GM21786 (cell line): ENCODE results near the gene HERC2.

Source experiments
- ATAC-seq: cut with Tn5 transposase; IDR thresholded peaks from one replicate; pipeline ENCODE4 v1.9.1; 2021; ENCODE audit not compliant: unreplicated experiment

Gene HERC2

DNA sequence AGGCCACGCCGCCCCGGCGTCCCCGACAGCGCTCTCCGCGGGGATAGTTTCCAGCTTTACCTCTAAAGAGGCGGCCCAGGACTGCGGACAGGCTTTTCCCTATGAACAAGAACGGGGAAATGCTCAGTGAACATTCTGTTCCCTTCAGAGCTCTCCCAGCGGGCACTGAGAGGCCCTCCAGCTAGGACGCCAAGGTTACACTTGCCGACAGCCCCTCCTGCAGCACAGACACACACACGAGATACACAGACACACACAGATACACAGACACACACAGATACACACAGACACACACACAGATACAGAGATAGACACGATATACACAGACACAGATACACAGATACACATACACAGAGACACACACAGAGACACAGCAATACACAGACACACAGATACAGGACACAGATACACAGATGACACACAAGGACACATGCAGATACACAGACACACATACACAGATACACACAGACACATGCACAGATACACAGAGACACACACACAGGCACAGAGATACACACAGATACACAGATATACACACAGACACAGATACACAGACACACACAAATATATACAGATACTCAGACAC lies 222.3 kb downstream of the HERC2 start:
- no peak for ATAC-seq

DNA sequence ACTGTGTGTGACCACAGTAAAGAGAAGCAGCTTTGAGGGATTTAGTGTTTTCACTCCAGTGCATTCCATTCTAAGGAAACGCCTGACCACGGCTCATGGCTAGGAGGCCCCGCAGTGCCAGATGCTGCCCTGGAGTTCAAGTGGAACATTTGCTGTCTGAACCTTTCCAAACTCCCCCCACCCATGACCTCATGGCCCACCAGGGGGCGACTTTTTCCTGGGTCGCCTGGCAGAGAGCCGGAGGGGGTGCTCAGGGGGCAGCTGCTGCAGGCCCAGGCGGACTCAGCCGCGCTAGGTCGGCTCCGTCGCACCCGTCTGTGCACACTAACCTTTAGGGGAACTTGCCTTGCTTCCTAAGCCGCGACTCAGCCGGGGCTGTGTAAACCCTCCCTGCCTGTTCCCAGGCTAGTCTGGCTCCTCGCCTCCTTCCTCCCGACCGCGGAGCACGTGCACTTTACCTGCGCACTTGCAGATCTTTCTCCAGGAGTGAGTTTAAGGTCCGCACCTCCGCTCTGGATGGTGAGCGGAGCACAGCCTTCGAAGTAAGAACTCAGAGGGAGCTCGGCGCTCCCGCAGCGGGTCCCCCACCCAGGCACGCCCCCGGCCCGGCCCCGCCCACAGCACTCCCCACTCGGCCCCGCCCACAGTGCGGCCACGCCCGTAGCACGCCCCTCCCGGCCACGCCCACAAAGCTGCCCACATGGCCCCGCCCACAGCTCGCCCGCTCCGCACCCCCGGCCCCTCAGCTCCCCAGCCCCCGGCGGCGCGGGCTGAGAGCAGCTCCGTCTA lies 223.0 kb downstream of the HERC2 start, which contains the start of gene OCA2:
Gene OCA2, minus strand, starts transcription at position 550 of the 789 bp plus-strand sequence. CDS start 17,441 bp downstream, outside the sequence.
- ATAC-seq: no peak

DNA sequence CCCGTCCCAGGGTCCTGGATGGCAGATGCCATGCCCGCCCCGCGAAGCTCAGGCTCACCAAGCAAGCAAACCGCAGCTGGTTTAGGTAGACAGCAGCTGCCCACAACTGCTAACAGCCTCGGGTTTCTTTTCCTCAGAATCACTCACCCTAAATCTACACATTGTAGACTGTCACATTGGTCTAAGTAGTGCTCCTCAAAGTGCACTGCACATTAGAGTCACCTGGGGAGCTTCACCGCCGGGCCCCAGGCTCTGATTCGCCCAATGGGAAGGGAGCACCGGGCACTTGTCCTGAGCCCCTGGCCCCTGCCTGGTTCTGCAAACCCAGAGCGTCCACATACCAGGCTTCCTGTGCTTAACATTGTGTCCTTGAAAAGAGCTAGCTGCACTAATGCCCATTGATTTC lies 223.6 kb downstream of the HERC2 start:
- ATAC-seq: no peak

DNA sequence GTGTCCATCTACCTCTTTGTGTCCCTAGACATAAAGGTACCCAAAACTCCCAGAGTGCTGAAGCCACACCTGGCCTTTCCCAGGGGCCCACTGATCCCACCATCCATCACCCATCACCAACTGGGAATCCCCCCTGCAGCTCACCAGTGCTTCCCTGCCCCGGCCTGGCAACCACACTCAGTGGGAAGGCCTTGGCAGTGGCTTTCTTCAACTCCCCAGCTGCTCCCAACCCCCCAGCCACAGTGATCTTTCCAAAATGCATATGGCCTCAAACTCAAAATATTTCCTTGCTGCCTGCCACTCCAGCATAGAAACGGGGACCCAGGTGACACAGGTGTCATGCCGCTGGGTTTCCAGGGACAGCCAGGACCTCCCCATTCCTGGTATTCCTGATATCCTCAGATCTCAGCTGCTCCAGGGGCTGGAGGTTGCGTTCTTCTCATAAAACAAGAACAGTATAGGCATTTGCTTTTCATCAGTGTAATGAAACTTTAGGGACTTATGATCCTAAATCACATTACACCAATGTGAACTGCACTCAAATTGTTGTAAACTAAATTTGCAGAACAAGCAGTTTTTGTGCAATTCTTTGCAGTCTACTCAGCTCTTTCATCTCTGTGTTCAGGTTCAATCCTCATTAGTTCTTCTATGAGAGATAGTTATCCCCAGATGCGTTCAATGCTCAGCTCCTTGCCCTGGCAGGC lies 224.2 kb downstream of the HERC2 start:
- no peak for ATAC-seq

DNA sequence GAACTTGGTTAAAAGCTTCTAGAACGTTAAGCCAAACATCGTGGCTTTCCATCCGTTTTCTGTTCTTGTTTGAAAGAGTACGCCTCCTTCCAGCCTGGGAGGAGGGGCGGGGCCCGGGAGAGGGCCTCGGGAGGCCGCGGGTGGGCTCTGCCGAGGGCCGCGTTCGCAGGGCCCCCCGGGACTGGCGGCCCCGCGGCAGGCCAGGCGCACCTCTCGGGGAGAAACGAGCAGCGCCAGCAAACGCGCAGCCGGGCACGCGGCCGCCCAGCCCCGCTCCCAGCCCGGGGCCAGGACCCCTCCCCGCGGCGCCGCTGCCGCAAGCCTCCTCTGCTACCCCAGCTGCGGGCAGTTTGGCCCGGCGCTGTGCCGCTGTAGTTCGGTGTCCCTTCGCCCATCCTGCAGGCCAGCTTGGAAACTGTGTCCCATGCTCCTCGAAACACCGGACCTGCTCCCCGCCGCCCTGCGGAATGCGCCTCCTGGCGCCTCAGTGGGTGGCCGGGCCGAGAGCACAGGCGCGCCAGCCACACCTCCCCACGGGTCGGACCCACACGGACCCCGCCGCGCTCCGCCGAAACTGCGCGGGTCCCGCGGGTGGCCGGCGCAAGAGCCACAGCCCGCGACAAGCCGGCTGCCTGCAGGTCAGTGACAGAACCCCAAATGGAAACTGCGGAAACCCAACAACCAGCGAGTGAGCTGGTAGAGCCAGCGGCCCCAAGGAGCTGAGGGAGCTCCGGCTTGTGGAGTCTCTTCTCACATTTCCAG lies 225.1 kb downstream of the HERC2 start:
- ATAC-seq: no peak

DNA sequence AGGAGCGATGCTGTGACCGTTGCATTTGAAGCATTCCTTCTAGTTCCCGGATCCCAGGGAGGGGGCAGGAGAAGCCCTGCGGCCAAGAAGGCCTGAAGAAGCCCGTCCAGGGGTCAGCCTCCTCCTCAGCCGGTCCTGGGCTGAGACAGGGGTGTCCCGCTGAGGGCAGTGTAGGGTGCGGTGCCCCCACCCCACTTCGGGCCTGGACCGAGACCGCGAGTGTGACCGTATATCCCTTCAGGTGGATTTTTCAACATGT lies 225.6 kb downstream of the HERC2 start:
- ATAC-seq: no peak

DNA sequence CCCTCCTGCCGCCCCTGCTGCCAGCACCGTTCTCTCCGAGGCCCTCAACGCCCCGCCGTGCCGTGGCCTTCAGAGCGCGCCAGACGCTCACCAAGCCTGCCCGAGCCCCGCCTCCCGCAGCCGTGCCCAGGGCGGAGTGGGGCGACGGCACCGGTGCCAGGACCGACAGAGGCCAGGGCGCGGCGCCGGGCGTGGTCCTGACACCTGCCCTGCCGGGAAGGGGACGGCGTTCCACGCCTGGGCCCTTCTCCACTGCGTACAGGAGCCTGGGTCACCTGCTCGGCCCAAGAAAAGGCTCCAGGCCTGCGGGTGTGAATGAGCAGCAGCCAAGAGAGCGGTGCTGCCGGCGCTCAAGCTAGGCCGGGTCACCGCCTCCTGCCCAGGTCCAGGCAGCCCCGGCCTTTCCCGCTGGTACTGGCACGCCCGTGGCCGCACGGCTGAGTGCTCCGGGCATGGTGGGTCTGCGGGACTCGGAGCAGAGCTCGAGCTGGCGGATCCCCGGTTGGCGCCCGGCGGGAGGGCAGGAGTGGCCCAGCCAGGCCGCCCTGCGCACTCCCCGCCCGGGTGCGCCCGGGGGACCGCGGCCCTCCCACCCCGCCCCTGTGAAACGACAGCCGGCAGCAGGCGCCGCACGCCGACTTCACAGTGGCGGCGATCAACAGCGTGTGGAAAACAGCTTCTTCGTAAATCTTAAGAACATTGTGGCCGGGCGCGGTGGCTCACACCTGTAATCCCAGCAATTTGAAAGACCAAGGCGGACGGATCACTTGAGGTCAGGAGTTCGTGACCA lies 227.1 kb downstream of the HERC2 start:
- ATAC-seq: no peak

DNA sequence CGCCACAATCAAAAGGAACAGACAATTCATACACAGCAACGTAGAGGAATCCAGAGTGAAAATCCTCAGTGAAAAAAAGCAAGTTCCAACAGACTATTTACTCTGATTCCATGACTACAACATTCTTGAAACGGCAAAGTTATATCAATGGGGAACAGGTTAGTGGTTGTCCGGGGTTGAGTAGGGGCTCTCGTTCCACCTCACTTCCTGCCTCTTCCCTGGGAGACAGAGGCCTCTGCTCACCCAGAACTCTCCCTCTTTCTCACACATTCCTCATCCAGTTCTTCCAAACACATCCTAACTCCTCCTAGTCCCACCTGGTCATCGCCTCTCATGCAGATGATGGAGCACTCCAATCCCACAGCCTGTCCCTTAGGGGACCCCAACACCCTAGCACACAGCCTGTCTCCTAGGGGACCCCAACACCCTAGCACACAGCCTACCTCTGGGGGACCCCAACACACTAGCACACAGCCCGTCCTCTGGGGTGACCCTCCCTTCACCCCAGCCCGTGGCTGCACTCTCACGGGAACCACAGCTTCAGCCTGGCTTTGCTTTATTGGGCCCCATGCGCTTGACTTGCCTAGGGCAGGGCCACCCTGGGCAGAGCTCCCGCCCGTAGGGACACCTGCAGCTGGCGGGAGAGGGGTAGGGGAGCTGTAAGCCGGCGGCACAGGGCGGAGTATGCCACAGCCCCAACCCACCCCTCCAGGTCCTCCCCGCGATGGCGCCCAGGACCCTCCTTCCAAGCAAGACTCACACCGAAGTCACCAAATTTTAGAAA lies 228.0 kb downstream of the HERC2 start:
- no peak for ATAC-seq

DNA sequence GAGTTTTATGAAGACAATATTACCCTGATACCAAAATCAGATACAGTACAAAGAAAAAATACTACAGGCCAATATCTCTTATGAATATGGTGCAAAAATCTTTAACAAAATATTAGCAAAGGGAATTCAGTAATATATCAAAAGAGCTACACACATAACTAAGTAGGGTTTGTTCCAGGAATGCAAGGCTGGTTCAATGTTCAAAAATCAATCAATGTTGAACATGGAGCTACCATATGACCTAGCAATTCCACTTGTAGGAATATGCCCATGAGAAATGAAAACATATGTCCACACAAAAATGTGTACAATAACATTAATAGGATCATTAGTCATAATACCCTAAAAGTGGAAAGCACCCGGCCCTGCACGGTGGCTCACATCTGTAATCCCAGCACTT lies 230.7 kb downstream of the HERC2 start:
- no peak for ATAC-seq

DNA sequence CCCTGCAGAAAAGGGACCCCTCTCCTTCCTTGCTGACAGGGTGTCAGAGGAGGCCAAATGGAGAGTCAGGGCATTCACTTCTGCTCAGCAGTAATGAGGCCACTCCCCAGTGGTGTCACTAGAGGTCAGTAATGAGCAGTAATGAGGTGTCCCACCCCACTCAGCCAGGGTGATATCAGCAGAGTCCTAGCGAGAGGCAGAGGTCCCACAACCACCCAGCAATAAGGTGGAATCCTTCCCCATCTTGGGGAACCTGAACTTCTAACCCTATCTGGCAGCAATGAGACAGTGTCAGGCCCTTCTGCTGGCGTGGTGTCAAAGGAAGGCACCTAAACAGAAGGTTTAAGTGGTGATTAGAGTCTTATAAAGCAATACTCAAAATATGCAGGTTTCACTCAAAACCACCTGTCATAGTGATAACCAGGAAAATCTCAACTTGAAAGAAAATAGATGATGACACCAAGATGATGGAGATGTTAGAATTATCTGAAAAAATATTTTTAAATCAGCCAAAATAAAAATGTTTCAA lies 235.7 kb downstream of the HERC2 start:
- ATAC-seq: peak; percentile 99

DNA sequence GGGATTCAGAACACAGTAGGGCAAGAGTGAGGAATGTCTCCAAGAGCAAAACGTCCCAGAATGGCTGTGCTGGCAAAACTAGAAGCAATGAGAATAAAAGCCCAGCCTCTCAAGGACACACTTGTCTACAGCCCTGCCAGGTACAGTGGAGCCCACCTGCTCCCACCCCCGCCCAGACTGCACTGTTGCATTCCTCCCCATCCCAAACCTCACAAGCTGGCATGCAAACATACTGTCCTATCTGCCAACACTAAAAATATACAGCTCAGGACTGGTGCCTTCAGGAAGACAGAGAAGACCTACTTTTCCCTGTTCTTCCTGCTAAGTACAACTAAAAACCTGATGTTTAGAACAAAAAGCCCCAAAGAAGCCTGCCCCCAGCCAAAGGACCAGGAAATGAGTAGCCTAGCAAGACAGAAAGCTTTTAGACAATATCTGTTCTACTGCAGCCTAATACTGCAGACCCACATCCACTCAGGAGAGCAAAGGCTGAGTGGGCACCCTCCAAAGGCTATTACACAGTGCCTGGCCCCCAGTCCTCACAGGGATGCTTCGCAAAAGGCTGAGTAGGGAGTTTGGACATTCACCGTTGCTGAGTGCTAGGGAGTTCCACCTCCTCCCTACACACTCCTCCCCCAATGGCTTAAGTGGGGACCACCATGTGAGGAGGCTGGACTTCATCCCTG lies 236.3 kb downstream of the HERC2 start:
- ATAC-seq: peak; percentile 12

DNA sequence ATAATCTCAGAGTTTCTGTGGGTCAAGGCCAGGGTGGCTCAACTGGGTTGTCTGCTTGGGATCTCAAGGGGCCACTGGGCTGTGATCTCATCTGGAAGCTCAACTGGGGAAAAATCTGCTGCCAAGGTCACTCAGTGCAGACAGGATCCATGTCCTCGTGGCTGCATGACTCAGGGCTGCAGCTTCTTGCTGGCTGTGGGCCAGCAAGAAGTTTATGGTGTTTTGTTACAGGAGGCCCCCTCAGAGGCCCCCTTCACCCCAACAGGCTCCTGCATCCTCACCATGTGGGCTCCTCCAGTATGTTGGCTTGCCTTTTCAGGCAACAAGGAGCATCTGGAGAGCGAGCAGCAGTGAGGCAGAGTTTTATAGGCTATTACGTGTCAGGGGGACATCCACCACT lies 237.4 kb downstream of the HERC2 start:
- no peak for ATAC-seq

DNA sequence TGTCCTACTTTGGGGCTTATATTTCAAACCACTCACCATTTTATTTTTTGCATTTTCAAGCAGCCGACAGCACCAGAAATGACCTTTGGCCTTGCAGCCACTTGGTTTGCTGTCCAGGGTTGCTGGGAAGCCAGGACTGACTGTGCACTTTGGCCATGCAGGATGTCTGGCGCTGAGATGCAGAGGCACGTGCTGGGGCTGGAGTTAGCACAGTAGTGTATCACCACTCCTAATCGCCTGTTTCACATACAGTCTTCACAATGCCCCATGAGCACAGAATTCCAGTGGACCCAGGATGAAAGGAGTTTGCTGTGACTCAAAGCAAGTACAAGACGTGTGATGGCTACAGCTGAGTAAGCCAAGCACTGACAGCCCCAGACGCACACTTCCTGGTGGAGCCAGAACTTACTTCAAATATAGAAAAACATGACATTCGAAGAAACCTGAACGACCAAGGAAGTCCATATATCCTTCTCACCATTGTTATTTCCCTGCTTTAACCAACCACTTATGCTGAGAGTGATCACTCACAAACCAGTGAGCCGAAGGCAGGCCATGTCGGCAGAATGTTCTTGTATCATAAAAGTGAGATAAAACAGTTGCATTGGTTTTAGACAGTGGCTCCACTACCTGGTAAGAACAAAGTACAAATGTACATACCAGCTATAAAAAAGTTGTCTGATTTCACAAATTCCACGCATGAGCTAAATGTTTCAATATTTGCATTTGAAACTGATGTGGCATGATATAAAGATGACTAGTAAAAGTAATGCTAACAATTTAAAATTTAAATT lies 238.9 kb downstream of the HERC2 start:
- ATAC-seq: no peak

DNA sequence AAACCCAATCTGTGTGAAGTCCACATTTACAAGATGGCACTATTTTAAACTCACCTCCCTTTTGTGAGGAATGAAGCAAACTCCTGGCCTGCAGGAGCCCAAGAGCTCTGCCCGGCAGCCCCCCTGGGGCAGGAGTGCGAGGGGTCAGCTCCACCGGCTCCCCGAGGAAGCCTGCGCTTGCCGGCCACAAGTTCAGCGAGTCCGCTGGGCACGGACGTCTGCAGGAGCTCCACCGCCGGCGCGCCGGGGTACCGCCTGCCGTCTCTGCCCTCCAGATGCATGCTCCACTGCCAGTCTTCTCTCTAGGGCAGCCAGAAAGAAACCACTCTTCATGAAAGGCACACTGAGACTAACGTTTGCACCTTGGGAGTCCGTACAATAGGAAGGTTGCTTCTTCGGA lies 240.4 kb downstream of the HERC2 start:
- ATAC-seq: no peak

DNA sequence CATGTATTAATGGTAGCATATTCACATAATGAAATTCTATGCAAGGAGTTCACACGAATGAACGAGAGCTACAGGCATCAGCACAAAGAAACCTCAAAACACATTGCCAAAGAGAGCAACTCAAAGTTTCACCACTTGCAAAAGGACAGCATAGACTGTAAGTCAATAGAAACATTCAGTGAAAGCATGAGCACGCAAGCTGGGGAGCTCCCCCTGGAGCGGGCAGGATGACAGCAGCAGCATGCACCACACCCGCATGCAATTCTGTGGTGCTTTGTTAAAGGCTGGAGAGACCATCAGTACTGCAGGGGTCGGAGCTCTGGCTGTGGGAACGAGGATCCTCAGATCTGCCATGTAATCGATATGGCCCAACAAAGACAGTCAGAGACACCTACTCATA lies 241.6 kb downstream of the HERC2 start:
- ATAC-seq: no peak

DNA sequence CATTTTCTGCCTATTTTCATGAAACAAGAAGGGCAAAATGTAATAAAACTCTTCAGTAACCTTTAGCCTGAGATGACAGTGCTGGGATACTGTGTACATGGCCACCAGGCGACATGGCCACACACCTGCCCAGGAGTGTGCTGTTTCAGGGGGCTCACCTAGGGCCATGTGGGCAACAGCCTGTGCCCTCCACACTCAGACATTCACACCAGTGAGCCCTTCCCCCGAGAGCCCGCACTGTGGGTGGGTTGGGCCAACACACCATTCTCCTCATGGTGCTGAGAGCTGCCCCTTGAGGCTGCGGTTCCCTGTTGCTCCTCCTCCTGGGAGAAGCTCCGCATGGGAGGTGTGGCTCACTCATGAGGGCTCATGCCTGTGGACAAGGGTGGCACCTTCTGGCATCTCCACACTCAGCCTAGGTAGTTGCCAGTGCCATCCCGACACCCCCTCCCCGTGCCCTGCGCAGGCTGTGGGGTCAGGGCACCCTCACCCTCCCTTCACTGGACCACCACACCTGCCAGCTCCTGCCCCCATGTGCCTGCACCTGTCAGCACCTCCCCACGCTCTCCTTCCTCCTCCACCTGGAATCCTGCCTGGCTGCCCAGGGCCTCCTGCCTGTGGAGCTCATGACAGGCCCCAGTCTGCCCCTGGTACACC lies 242.5 kb downstream of the HERC2 start:
- ATAC-seq: no peak

DNA sequence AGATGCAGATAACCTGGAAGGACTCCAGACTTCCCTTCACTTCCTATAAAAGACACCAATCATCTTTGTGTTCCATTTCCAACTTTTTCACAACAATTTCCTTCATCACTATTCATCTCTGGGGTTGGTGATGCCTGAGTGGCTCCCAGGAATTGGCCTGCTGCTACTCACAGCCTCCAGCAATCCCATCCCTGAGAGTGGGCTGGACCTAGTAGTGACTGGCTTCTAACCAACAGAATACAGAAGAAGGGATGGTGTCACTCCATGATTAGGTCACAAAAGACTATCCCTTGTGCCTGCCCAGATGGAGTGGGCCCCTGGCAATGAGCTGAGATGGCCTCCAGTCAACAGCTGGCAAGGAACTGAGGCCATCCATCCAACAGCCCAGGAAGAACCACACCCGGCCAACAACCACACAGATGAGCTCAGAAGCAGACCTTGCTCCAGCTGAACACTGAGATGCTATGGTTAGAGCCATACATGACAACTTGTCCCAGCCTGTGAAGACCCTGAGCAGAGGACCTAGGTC lies 243.7 kb downstream of the HERC2 start:
- no peak for ATAC-seq

DNA sequence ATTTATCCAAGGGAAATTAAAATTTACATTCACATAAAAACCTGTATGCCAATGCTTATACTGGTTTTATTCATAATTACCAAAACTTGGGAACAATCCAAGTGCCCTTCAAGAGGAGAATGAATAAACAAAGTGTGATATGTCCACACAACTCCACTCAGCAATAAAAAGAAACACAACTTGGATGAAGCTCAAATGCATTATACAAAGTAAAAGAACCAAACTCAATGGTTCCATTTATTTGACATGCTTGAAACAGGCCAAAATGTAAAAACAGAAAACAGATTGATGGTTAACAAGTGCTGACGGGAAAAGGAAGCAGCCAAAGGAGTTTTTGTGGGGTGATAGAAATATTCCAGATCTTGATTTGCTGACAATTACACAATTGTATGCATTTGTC lies 246.4 kb downstream of the HERC2 start:
- ATAC-seq: no peak
